Stimulated activated CD8-positive, alpha-beta memory T cell treated with anti-CD3 and anti-CD28 coated beads, Interleukin-4, amount 100 ng/mL, for 4 hours (primary cell): ENCODE data around the gene DNAJB4.

Experiments
- DNase-seq, 2 donors: peaks; one replicate each; pipeline ENCODE4 v3.0.0-alpha.2; 2020; ENCODE audit warnings: low read depth in 2 of 2, low spot score in 1 of 2

The DNAJB4 gene

DNA sequence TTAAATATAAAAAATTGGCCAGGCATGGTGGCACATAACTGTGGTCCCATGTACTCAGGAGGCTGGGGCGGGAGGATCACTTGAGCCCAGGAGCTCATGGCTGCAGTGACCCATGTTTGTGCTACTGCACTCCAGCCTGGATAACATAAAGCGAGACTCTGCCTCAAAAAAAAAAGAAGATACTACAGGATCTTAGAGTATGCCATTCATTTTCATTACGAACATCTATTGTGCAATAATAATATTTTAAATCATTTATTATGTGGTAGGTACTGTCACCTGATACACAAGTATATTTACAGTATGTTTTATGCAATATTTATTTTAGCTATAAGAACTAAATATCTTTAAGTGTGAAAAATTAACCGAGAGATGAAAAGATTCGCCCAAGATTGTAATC lies 31.7 kb downstream of the DNAJB4 start:
- DNase-seq: no peak

DNA sequence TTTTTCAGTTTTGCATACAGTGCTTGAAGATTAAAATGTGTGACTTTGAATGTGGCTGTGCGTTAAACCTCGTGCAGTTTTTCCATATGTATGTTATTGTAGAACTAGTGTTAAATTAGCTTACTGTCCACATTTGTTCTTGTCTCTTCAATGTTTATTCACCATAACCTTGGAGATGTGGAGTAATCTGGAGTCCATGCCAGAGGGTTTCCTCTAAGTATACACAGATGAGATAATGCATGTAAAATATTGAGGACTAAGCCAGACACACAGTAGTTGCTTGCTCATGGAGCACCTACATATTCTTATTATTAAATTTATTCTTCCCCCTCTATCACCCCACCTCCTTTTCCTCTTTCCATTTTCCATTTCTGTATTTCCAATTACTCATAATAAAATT lies 33.3 kb downstream of the DNAJB4 start:
- no peak for DNase-seq

DNA sequence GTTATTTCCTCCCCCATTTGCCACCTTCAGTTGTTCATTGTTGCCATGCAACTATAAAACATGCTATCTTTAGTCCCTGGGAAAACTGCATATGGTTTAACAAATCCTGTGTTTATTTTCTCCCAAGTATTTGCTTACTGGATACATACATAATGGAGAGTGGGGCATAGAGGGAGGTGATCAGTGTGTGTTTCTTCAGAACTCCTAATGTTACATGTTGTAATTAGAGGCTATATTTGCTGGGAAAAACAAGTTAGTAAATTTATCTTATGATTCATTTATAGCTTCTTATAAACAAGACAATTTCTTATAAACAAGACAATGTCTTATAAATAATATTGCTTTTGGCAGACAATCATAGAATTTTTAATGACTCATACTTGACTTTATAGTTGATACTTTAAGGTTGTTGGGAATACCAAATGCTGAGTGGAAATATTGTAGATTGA lies 33.8 kb downstream of the DNAJB4 start:
- DNase-seq: no peak

DNA sequence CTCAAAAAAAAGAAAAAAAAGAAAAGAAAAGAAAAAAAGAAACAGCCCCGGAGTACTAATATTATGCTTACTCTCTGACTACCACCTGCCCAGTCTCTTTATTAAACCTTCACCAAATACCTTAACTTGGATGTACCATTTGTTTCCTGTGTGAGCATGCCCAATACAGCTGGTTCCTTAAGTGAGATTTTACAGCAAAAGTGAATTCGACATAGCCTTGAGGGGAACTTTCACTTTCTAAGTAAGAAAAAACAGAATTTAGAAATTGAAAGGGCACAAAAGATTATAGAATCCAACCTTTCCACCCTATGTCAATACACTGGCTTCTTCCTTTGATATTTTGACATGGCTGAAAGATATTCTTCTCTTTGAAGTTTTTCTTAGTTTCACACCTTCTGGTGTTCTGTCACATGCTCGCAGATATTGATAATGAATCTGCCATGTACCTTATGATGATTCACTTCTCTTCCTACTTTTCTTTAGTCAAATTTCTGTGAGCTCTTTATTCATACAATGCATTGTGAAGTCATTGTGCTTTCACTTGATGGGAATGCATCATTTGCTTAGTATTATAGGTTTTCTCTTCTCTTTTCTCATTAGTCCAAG lies 35.8 kb downstream of the DNAJB4 start:
- DNase-seq: no peak

GRCh38 chr1:78043436-78043835 lies 38.7 kb downstream of the DNAJB4 start:
- no peak for DNase-seq

- DNase-seq: no peak
Observed at GRCh38 chr1:78044796-78045562, 40.2 kb downstream of the DNAJB4 start.

GRCh38 chr1:78045563-78045925 lies 40.8 kb downstream of the DNAJB4 start:
- DNase-seq: no peak

DNA sequence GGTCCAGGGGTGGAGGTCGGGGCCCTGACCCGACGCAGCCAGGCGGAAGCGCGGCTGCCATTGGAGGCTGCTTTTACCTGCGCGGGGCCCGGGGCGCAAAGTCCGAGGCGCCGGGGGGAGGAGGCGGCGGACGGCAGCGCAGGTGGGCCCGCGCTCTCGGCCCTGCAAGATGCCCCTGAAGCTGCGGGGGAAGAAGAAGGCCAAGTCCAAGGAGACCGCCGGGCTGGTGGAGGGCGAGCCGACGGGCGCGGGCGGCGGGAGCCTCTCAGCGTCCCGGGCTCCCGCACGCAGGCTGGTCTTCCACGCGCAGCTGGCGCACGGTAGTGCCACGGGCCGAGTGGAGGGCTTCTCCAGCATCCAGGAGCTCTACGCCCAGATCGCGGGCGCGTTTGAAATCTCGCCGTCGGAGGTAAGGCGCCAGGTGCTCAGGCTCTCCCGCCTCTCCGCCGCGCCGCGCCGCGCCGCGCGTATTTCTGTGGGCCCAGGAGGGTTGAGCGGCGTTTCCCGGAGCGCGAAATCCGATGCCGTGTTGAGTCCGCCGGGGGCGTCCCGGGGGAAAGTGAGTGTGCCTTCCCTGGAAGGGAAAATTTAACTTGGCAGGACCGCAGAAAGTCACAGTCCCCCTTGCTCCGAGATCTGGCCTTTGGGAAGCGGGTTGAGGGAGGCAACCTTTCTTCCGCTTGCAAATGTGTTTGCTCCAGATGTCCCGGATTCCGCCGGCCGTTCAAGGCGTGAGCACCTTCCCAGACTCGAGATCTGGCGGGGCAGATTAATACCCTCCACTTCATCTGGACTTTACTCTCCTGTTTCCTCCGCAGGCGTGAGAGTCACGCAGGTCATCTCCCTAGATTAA lies 41.4 kb downstream of the DNAJB4 start, which contains the start of gene GIPC2:
Gene GIPC2, plus strand, starts transcription at position 41 of the 853 bp plus-strand sequence. Its CDS starts 129 bp downstream, at position 170.
- no peak for DNase-seq

DNA sequence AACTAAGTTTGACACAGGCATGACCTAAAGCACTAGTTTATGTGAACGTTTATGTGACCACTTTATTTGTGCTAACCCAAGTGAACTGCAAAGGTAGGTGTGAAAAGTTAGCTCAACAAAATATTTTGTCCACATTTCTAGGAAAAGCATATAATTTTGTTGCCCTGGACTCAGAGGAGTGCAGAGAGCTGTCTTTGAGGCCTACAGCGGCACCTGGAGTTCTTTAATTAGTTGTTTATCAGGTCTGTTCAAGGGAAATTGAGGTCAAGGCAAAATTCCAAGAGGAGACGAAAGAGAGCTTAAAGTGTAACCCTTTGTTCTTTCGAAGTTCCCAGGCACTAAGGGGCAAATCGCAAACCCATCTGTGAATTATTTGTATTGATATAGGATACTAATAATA lies 42.4 kb downstream of the DNAJB4 start:
- DNase-seq: no peak

DNA sequence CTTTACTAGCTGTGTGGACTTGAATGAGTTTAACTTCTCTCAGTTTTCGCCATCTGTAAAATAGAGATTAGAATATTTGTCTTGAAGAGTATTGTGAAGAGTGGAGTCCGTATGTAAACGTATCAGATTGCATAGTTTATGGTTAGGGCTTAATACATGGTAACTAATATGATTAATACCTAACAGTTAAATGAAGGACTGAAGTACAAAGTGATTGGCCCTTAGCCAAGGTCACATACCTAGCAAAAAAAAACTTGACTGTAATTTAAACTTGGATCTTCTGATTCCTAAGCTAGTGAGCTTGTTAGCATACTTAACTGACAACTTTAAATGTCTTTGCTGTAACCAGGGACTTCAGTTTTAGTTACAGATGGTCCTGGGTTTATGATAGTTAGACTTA lies 42.9 kb downstream of the DNAJB4 start:
- no peak for DNase-seq

DNA sequence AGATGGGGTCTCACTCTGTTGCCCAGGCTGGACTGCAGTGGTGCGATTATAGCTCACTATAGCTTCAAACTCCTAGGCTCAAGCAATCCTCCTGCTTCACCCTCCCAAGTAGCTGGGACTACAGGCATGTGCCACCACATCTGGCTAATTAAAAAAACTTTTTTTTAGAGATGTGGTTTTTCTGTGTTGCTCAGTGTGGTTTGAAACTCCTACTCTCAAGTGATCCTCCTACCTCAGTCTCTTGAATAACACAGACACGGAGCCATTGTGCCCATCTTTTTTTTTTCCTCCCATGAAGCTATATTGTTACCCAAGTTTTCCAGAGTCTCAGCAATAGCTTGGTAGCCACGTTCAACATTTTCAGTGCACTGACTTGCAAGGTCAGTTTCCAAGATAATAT lies 43.7 kb downstream of the DNAJB4 start:
- no peak for DNase-seq

DNA sequence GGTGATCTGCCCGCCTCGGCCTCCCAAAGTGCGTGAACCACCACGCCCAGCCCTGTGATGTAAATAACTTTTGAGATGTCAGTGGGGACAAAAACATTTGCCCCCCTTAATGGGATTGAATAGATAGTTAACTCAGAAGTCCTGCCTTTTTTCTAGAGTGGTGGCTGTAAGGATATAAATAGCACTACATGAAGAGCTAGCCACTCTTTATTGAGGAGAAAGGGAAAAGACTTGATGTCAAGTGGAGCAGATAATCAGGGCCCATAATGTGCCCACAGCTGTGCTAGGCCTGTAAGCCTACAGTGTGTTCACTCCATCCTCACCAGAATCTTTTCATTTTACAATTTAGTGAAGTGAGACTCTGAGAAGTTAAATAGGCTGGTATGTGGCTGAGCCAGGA lies 44.7 kb downstream of the DNAJB4 start:
- DNase-seq: no peak

DNA sequence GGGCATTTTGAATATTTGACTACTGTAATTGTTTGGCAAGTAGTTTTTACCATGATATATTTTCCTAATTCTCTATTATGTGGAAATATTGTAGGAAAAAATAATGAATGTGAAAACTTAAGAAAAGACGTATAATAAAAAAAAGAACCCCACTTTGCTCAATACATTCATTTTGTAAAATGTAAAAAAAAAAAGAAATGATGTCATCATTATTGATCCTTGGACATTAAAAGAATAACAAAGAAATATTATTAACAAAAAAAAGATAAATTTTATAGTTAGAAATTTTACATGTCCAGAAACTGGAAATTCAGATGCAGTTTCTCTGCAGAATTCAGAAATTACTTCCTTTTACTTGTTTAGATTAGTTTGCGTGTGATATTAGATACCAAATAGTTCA lies 46.3 kb downstream of the DNAJB4 start:
- DNase-seq: no peak

- no peak for DNase-seq
Observed at GRCh38 chr1:78052685-78053405, 48.1 kb downstream of the DNAJB4 start.

GRCh38 chr1:78053498-78053897 lies 48.8 kb downstream of the DNAJB4 start:
- no peak for DNase-seq

GRCh38 chr1:78054559-78054958 lies 49.8 kb downstream of the DNAJB4 start:
- no peak for DNase-seq

DNA sequence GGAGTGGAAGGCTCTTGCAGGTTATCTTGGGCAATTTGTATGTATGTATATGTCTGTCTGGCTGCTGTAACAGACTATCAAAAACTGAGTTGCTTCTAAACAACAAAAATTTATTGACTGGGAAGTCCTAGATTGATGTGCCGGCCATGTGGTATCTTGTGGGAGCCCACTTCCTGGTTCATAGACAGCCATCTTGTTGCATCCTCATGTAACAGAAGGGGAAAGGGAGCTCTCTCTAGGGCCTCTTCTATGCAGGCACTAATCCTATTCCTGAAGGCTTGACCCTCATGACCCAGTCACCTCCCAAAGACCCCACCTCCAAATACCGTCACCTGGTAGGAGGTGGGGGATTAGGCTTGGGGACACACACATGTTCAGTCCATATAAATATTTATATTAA lies 50.2 kb downstream of the DNAJB4 start:
- no peak for DNase-seq

GRCh38 chr1:78055565-78056132 lies 50.9 kb downstream of the DNAJB4 start:
- DNase-seq: no peak

DNA sequence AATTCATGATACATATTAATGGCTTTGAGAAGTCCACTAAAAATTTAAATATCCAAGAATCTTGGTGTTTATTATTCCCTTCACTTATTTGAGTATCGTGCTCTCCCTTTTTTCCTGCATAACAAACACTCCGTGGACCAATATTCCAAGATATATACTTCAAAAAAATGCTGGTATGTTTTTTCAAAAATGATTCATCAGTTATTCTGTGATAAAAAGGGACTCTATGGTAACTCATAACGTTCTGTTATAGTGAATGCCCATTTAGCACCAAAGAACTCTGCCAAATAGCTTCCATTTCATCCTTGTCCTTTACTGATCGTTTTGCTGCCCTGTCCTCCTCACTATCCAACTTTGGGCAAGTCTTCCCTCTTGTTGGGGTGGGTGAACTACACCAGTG lies 53.9 kb downstream of the DNAJB4 start:
- no peak for DNase-seq

GRCh38 chr1:78060857-78061563 lies 56.3 kb downstream of the DNAJB4 start:
- no peak for DNase-seq
